Lung (tissue), 12 donors: ENCODE data around the gene SAMD4A. TPM values are rescaled to one million over a fixed set of nuclear protein-coding genes. Genes with fewer than 3 reads are reported as not detected.

Experiments used
- ATAC-seq: fragments of 200-7000 bp; cut with Tn5 transposase; one replicate; pipeline ENCODE4 v1.9.1; 2020; ENCODE audit warnings: moderate number of reproducible peaks; ENCODE audit not compliant: insufficient read depth, low FRiP score
- DNase-seq, 3 donors: peaks; one replicate each; pipeline ENCODE4 v3.0.0-alpha.2; 2013 to 2017
- H3K27ac ChIP-seq, 2 donors: one replicate each; pipeline ENCODE4 v1.5.1; 2013; ENCODE audit warnings: mild to moderate bottlenecking in 2 of 2, moderate library complexity in 2 of 2, control low read depth in 1 of 2, inconsistent platforms in 1 of 2, low read depth in 1 of 2, low read length in 1 of 2
- H3K27me3 ChIP-seq, 3 donors: one replicate each; pipeline ENCODE4 v1.5.1; 2013; ENCODE audit warnings: low read length in 2 of 3; ENCODE audit not compliant: control insufficient read depth in 3 of 3, insufficient read depth in 3 of 3
- H3K36me3 ChIP-seq, 4 donors: one replicate each; pipeline ENCODE4 v1.5.1; 2013; ENCODE audit warnings: low read length in 4 of 4, mild to moderate bottlenecking in 1 of 4, moderate library complexity in 1 of 4; ENCODE audit not compliant: control insufficient read depth in 4 of 4, insufficient read depth in 4 of 4
- H3K4me1 ChIP-seq, 5 donors: one replicate each; pipeline ENCODE4 v1.5.1; 2013; ENCODE audit warnings: low read length in 5 of 5, mild to moderate bottlenecking in 2 of 5, moderate library complexity in 1 of 5; ENCODE audit not compliant: control insufficient read depth in 5 of 5, insufficient read depth in 5 of 5
- H3K4me3 ChIP-seq: one replicate; pipeline ENCODE4 v1.5.1; 2013; ENCODE audit warnings: mild to moderate bottlenecking, control low read depth, moderate library complexity
- H3K9ac ChIP-seq, 2 donors: one replicate each; pipeline ENCODE4 v1.5.1; 2013; ENCODE audit warnings: low read length in 2 of 2, control low read depth in 1 of 2; ENCODE audit not compliant: insufficient read depth in 1 of 2
- H3K9me3 ChIP-seq, 4 donors: one replicate each; pipeline ENCODE4 v1.5.1; 2013; ENCODE audit warnings: low read length in 3 of 4, mild to moderate bottlenecking in 1 of 4, moderate library complexity in 1 of 4; ENCODE audit not compliant: control insufficient read depth in 4 of 4, insufficient read depth in 3 of 4
- CTCF ChIP-seq: IDR thresholded peaks from 2 replicates; pipeline ENCODE4 v1.5.1; 2012; ENCODE audit warnings: mild to moderate bottlenecking; ENCODE audit errors: control extremely low read depth, extremely low read depth
- WGBS, 2 donors: extraction: QIAGEN DNeasy Blood & Tissue Kit; methylation state at CpG; one replicate each; pipeline ENCODE4 v1.1.7; 2013; 5-methylcytosine and 5-hydroxymethylcytosine counted together
- polyA plus RNA-seq, 2 donors: library from polyadenylated mRNA; stranded (reverse); fragments of 200-250 nt; gene quantifications; one replicate each; pipeline ENCODE4 v1.2.1, GENCODE V29; 2013
- total RNA-seq, 2 donors: library from RNA; depleted of rRNA in 1 of 2; stranded (reverse); fragments of >200 nt in 1 of 2; gene quantifications; one replicate each; pipeline ENCODE4 v1.2.1, GENCODE V29; 2014 to 2021
- donor health status: control.
- donor health status: control.
- donor health status: Bipolar disorder and iron deficiency.
- donor health status: healthy.
- donor health status: DM: yes; HTN: yes; CAD: no.

SAMD4A gene
- total and polyA plus RNA-seq, 4 donors, result 5.8 to 26.6 (median 16.2) TPM

- no peak for TF ChIP-seq CTCF
- Histone ChIP-seq H3K9me3 (no peaks in the 10 kb centered on the region), H3K27me3 (no peaks in the 10 kb centered on the region), H3K4me1 (peaks cover 0 to 1% (median 0%) of the 10 kb centered on the region in 5 donors), H3K36me3 (no peaks in the 10 kb centered on the region), H3K27ac (no peak overlapping the region), H3K9ac (no peak overlapping the region), H3K4me3 (no peak overlapping the region)
- ATAC-seq (no peak), DNase-seq (no peak)
- WGBS, 2 donors, result 87 to 90% methylated on average over 6 of the region's 6 CpGs
Observed at GRCh38 chr14:54812617-54813016, 245.7 kb downstream of the SAMD4A start.

GRCh38 chr14:54813081-54813480 lies 246.2 kb downstream of the SAMD4A start:
- no peak overlapping the region for H3K9ac ChIP-seq
- H3K9me3 ChIP-seq, result no peaks in the 10 kb centered on the region
- no peak for TF ChIP-seq CTCF
- no peak overlapping the region for H3K27ac ChIP-seq
- no peaks in the 10 kb centered on the region for H3K36me3 ChIP-seq
- DNase-seq (no peak), ATAC-seq (no peak)
- H3K4me3 ChIP-seq, result no peak overlapping the region
- H3K4me1 ChIP-seq, result peaks cover 0 to 1% (median 0%) of the 10 kb centered on the region in 5 donors
- WGBS, 2 donors, result 92 to 94% methylated on average over 2 of the region's 2 CpGs
- H3K27me3 ChIP-seq, result no peaks in the 10 kb centered on the region

- WGBS, 2 donors, result 74 to 82% methylated on average over 5 of the region's 5 CpGs
- Histone ChIP-seq H3K36me3 (no peaks in the 10 kb centered on the region), H3K27me3 (no peaks in the 10 kb centered on the region), H3K27ac (no peak overlapping the region), H3K4me1 (peaks cover 0 to 1% (median 0%) of the 10 kb centered on the region in 5 donors), H3K4me3 (no peak overlapping the region), H3K9ac (no peak overlapping the region), H3K9me3 (no peaks in the 10 kb centered on the region)
- no peak for DNase-seq
- no peak for ATAC-seq
- TF ChIP-seq CTCF, result no peak
Observed at GRCh38 chr14:54814076-54814475, 247.1 kb downstream of the SAMD4A start.

GRCh38 chr14:54815016-54815415 lies 248.1 kb downstream of the SAMD4A start:
- TF ChIP-seq CTCF, result no peak
- no peaks in the 10 kb centered on the region for H3K27me3 ChIP-seq
- H3K9ac ChIP-seq, result no peak overlapping the region
- DNase-seq, result no peak
- H3K4me3 ChIP-seq, result no peak overlapping the region
- no peaks in the 10 kb centered on the region for H3K9me3 ChIP-seq
- peak; percentile 63 for ATAC-seq
- no peak overlapping the region for H3K27ac ChIP-seq
- WGBS, 2 donors, result 69 to 81% methylated on average over 12 of the region's 12 CpGs
- H3K4me1 ChIP-seq, result peaks cover 0 to 1% (median 0%) of the 10 kb centered on the region in 5 donors
- H3K36me3 ChIP-seq, result no peaks in the 10 kb centered on the region
